ENCODE measurements around the gene DOK6. TPM values are rescaled to one million over a fixed set of nuclear protein-coding genes. Genes with fewer than 3 reads are reported as not detected.
"Not testable (repeated sequence)": the region's sequence is repeated elsewhere in the genome, so short reads cannot be mapped to it uniquely, and the experiment has no call there.

The DOK6 gene
- total RNA-seq, 2 donors from 2014 or later, result 0.59 to 0.61 TPM

GRCh38 chr18:69845593-69846506 is 445.2 kb downstream of the DOK6 start:
- no peaks in the 10 kb centered on the region for H3K27me3 ChIP-seq
- no peak overlapping the region for H3K4me3 ChIP-seq
- no peaks in the 10 kb centered on the region for H3K9me3 ChIP-seq
- no peak overlapping the region for H3K27ac ChIP-seq
- no peaks in the 10 kb centered on the region for H3K36me3 ChIP-seq
- peak; percentile 32 for DNase-seq
- no peak overlapping the region for H3K9ac ChIP-seq (ENCODE audit: low read depth in 2 of 2, low read length in 2 of 2)
- no peak for TF ChIP-seq CTCF (IDR thresholded peaks at IDR 0.05)
- intact Hi-C loops (cut with DNase I), result no loop called here
- H3K4me1 ChIP-seq, result no peaks in the 10 kb centered on the region

- Histone ChIP-seq H3K4me3 (no peak overlapping the region), H3K9ac (ENCODE audit: low read depth in 2 of 2, low read length in 2 of 2) (no peak overlapping the region), H3K9me3 (no peaks in the 10 kb centered on the region), H3K36me3 (no peaks in the 10 kb centered on the region), H3K27me3 (no peaks in the 10 kb centered on the region), H3K4me1 (no peaks in the 10 kb centered on the region), H3K27ac (no peak overlapping the region)
- no peak for TF ChIP-seq CTCF (IDR thresholded peaks at IDR 0.05)
- no peak for DNase-seq
- intact Hi-C loops (cut with DNase I), result no loop called here
Measured at GRCh38 chr18:69853051-69853450, 452.4 kb downstream of the DOK6 start.

GRCh38 chr18:69854455-69854854 is 453.8 kb downstream of the DOK6 start:
- Histone ChIP-seq H3K9ac (ENCODE audit: low read depth in 2 of 2, low read length in 2 of 2) (no peak overlapping the region), H3K4me3 (no peak overlapping the region), H3K27ac (no peak overlapping the region), H3K4me1 (no peaks in the 10 kb centered on the region), H3K36me3 (no peaks in the 10 kb centered on the region), H3K9me3 (no peaks in the 10 kb centered on the region), H3K27me3 (no peaks in the 10 kb centered on the region)
- TF ChIP-seq CTCF (IDR thresholded peaks at IDR 0.05), result no peak
- intact Hi-C loops (cut with DNase I), result no loop called here
- DNase-seq, result no peak

GRCh38 chr18:69858897-69859296 is 458.2 kb downstream of the DOK6 start:
- Histone ChIP-seq H3K9me3 (no peaks in the 10 kb centered on the region), H3K36me3 (no peaks in the 10 kb centered on the region), H3K9ac (ENCODE audit: low read depth in 2 of 2, low read length in 2 of 2) (no peak overlapping the region), H3K4me1 (no peaks in the 10 kb centered on the region), H3K27ac (no peak overlapping the region), H3K27me3 (no peaks in the 10 kb centered on the region), H3K4me3 (no peak overlapping the region)
- no peak for TF ChIP-seq CTCF (IDR thresholded peaks at IDR 0.05)
- intact Hi-C loops (cut with DNase I), result no loop called here
- no peak for DNase-seq

DNA sequence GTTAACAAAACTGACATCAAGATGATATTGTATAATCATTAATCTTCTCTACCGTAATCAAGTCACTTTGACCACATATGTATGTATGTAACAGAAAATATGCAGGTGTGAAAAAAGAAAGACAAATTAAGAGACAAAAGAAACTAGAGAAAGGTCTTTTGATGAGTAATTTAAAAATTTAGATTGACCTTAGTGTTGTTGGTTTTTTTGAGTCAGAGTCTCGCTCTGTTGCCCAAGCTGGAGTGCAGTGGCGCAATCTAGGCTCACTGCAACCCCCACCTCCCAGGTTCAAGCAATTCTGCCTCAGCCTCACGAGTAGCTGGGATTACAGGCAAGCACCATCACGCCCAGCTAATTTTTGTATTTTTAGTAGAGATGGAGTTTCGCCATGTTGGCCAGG is 464.1 kb downstream of the DOK6 start:
- H3K4me1 ChIP-seq; DNase-seq; intact Hi-C loops (cut with DNase I); H3K36me3 ChIP-seq; H3K9ac ChIP-seq (ENCODE audit: low read depth in 2 of 2, low read length in 2 of 2); H3K27ac ChIP-seq; H3K9me3 ChIP-seq; H3K4me3 ChIP-seq; H3K27me3 ChIP-seq: not testable (repeated sequence)

- Histone ChIP-seq H3K36me3 (no peaks in the 10 kb centered on the region), H3K27ac (no peak overlapping the region), H3K27me3 (no peaks in the 10 kb centered on the region), H3K9me3 (no peaks in the 10 kb centered on the region), H3K4me3 (no peak overlapping the region), H3K9ac (ENCODE audit: low read depth in 2 of 2, low read length in 2 of 2) (no peak overlapping the region), H3K4me1 (no peaks in the 10 kb centered on the region)
- intact Hi-C loops (cut with DNase I), result no loop called here
- DNase-seq, result no peak
- TF ChIP-seq CTCF (IDR thresholded peaks at IDR 0.05), result no peak
Measured at GRCh38 chr18:69865776-69866175, 465.1 kb downstream of the DOK6 start.

Measured in colonic mucosa (tissue), 4 donors.